Pulmonary artery endothelial cell (primary cell): ENCODE data around the gene PRSS33. TPM values are rescaled to one million over a fixed set of nuclear protein-coding genes. Genes with fewer than 3 reads are reported as not detected.

Experiments used
- DNase-seq: peaks from one replicate; pipeline ENCODE4 v3.0.0-alpha.2; 2011; ENCODE audit warnings: low read depth, low spot score
- total RNA-seq: library from RNA; depleted of rRNA; stranded (reverse); fragments of >200 nt; gene quantifications from 2 replicates; pipeline ENCODE4 v1.2.3, GENCODE V29; 2014

The PRSS33 gene
- total RNA-seq, 1 donor from 2014 or later: not detected

GRCh38 chr16:2742323-2743006 is 44.9 kb downstream of the PRSS33 start:
- no peak for DNase-seq

DNA sequence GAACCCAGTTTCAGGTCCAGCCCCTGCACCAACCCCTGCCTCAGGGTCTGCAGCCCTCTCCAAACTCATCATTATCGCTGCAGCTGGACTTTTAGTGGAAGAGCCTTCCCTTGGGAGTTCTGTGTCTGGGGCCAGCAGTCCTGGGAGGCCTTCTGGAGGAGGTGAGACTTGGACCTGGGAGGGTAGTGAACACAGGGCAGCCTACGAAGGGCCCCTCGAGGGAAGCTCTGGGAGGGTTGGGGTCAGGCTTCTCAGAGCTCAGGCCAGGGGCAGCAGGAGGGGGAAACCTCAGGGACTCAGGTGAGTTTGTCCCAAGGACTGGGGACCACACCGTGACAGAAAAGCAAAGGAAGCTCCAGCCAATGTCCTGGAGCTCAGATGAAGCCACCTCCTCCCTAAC is 46.2 kb downstream of the PRSS33 start:
- no peak for DNase-seq

DNA sequence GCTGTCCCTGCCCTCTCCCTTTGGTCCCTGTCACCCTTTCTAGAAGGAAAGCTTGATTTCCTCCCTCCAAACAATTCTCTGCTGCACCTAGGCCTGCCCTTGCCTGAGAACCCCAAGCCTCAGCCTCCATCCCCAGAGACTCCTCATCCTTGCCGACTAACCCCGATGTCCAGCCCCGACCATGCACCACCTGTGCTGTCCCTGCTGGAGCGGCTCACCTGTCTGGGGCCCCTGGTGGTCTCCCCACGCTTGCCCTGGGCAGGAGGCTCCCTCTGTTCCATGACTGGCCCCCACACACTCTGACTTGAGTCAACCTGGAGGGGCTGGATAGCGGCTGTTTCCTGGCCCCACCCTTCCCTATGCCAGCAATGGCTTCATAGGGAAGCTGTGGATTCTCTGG is 46.9 kb downstream of the PRSS33 start:
- no peak for DNase-seq

DNA sequence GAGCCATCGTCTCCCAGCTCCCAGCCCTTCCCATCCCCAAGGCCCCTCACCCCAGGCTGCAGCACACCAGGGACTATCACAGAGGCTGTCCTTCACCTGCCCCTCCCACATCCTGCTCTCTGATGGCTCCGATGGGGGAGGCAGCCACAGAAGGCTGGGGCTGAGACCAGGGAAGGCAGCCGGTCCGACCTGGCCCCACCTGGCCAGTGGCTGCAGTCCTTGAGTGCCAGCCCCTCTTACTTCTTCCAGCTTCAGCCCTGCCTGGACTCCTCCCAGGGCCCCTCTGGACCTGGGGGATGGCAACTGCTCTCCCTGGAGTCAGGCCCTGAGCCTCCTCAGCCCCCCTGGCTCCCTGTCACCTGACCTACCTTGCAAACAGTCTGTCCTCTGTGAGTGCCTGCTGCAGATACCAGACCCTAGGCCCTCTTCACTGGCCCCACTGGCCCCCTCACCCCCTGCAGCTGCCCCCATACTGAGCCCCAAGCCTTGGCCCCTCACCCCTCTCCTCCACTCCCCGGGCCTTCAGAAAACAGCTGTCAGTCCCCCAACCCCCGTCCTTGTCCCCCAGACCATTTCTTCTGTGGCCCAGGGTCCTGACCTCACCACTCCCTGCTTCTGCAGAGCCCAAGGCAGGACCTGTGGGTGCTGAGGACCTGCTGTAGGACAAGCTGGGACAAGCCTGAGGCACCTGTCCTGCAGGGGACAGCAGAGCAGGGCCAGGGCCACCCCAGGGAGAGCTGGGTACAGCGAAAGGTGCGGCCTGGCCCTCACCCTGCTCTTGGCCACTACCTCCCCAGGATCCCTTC is 47.5 kb downstream of the PRSS33 start:
- no peak for DNase-seq

DNA sequence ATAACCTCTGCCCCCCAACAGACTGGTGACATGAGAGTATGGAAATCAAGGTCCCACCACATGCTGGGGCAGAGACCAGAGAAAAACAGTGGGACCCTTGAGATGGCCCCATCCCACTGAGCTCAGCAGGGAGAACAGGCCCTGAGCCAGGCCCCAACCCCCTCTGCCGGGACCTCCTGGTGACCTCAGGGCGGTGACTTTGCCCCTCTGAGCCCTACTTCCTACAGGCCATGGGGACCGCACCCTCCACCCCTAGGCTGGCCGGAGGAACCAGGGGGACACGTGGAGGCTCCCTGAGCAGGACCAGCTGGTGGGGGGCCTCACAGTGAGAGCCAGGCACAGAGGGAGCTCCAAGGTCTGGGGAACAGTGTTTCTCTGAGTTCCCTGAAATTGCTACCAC is 48.7 kb downstream of the PRSS33 start:
- DNase-seq: no peak

GRCh38 chr16:2737895-2738418 is 49.4 kb downstream of the PRSS33 start:
- no peak for DNase-seq

GRCh38 chr16:2737238-2737605 is 50.1 kb downstream of the PRSS33 start:
- no peak for DNase-seq

DNA sequence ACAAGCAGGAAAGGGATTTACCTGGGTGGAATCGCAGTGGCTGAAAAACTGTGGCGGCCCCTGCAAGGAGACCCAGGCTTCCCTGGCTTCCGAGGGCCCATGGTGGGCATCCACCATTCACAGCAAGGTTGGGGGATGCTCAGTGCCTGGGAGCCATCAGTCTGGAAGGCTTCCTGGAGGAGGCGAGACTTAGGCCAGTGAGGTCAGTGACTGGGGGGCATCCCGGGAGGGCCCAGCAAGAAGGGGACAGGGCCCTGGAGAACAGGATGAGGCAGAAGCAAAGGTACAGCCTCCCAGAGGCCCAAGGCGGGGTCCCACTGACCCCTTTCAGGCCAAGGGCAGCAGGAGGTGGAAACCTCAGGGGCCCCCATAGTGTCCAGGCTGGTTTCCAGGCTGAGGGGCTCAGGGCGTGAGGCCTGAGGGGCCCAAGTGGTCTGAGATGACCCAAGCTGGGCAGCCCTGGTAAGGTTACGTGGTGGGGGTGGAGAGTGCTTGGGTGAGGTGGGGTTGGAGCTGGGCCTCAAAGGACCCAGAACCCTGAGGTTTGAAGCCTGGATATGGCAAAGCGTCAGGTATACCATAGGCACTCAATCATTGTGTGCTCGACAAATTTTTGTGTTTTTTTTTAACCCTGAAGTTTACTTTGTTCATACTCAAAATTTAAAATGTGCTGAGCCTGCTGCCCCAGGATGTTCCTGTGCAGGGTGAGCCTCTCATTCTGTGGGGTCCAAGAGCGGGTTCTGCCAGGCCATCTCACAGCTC is 50.7 kb downstream of the PRSS33 start:
- no peak for DNase-seq

GRCh38 chr16:2734844-2735515 is 52.4 kb downstream of the PRSS33 start:
- no peak for DNase-seq

Other genes with a start within 250 kb of the PRSS33 start
- gene PDPK1, start 249.5 kb downstream of the PRSS33 start, total RNA-seq: 14.2 and 23.8 TPM in 2 replicates
- gene KCTD5, start 105.0 kb downstream of the PRSS33 start, total RNA-seq: 26.0 and 27.2 TPM in 2 replicates
- gene PRSS27, start 67.3 kb downstream of the PRSS33 start, total RNA-seq: 0.07 and 0.33 TPM in 2 replicates
- 38.5 and 43.9 TPM in 2 replicates for gene SRRM2, start 34.9 kb downstream of the PRSS33 start, total RNA-seq
- gene ELOB, start 10.3 kb downstream of the PRSS33 start, total RNA-seq: 166 and 336 TPM in 2 replicates
- gene PRSS41, start 10.9 kb upstream of the PRSS33 start, total RNA-seq: not detected in 2 replicates
- 0.73 TPM in 1 of 2 replicates, not detected in the other for gene PRSS21, start 29.7 kb upstream of the PRSS33 start, total RNA-seq
- 0.13 TPM in 1 of 2 replicates, not detected in the other for gene ZG16B, start 42.7 kb upstream of the PRSS33 start, total RNA-seq
- gene PRSS22, start 70.6 kb upstream of the PRSS33 start, total RNA-seq: not detected in 2 replicates
- 38.9 and 49.6 TPM in 2 replicates for gene FLYWCH2, start 95.7 kb upstream of the PRSS33 start, total RNA-seq
- 32.5 and 33.4 TPM in 2 replicates for gene FLYWCH1, start 124.4 kb upstream of the PRSS33 start, total RNA-seq
- not detected in 2 replicates for gene KREMEN2, start 176.7 kb upstream of the PRSS33 start, total RNA-seq
- gene PAQR4, start 181.8 kb upstream of the PRSS33 start, total RNA-seq: 15.9 and 16.2 TPM in 2 replicates
- 4.6 and 8.2 TPM in 2 replicates for gene PKMYT1, start 192.9 kb upstream of the PRSS33 start, total RNA-seq
- gene CLDN9, start 225.4 kb upstream of the PRSS33 start, total RNA-seq: not detected in 2 replicates
- not detected in 2 replicates for gene CLDN6, start 230.6 kb upstream of the PRSS33 start, total RNA-seq
- 158 and 171 TPM in 2 replicates for gene TNFRSF12A, start 232.8 kb upstream of the PRSS33 start, total RNA-seq
- gene HCFC1R1, start 236.4 kb upstream of the PRSS33 start, total RNA-seq: 10.0 and 11.5 TPM in 2 replicates
- gene THOC6, start 236.5 kb upstream of the PRSS33 start, total RNA-seq: 24.0 and 32.3 TPM in 2 replicates
- not detected in 2 replicates for gene BICDL2, start 249.4 kb upstream of the PRSS33 start, total RNA-seq